ENCODE measurements around the gene NFIB.

- TF ChIP-seq CTCF (IDR thresholded peaks at IDR 0.05) (no peak), POLR2A (IDR thresholded peaks at IDR 0.05) (no peak)
These were observed 134.5 kb downstream of the NFIB start for GRCh38 chr9:14179449-14179848.

Measured in body of pancreas (tissue), 4 donors.